Dedifferentiated amniotic fluid mesenchymal stem cell (primary cell): ENCODE data around the gene FBXL7.

ENCODE experiments used
- DNase-seq: peaks from one replicate; pipeline ENCODE4 v3.0.0-alpha.2; 2016; ENCODE audit errors: extremely low spot score

The FBXL7 gene

GRCh38 chr5:15768936-15769335, 269.0 kb downstream of the FBXL7 start:
- no peak for DNase-seq

GRCh38 chr5:15772131-15772530, 272.2 kb downstream of the FBXL7 start:
- DNase-seq, result no peak

- no peak for DNase-seq
Observed at GRCh38 chr5:15774632-15775031, 274.7 kb downstream of the FBXL7 start.

GRCh38 chr5:15776346-15776745, 276.4 kb downstream of the FBXL7 start:
- DNase-seq, result no peak

- DNase-seq, result no peak
Observed at GRCh38 chr5:15783734-15784133, 283.8 kb downstream of the FBXL7 start.

- DNase-seq, result no peak
Observed at GRCh38 chr5:15785531-15785981, 285.6 kb downstream of the FBXL7 start.

- DNase-seq, result no peak
Observed at GRCh38 chr5:15786326-15786725, 286.3 kb downstream of the FBXL7 start.

- no peak for DNase-seq
Observed at GRCh38 chr5:15786884-15787283, 286.9 kb downstream of the FBXL7 start.

GRCh38 chr5:15787681-15788080, 287.7 kb downstream of the FBXL7 start:
- no peak for DNase-seq

GRCh38 chr5:15789642-15790041, 289.7 kb downstream of the FBXL7 start:
- no peak for DNase-seq

- no peak for DNase-seq
Observed at GRCh38 chr5:15790446-15791018, 290.6 kb downstream of the FBXL7 start.

GRCh38 chr5:15791274-15791673, 291.3 kb downstream of the FBXL7 start:
- no peak for DNase-seq

- no peak for DNase-seq
Observed at GRCh38 chr5:15791859-15792258, 291.9 kb downstream of the FBXL7 start.

GRCh38 chr5:15794052-15794985, 294.3 kb downstream of the FBXL7 start:
- DNase-seq, result no peak

GRCh38 chr5:15796096-15796495, 296.1 kb downstream of the FBXL7 start:
- DNase-seq, result no peak

GRCh38 chr5:15796557-15796956, 296.6 kb downstream of the FBXL7 start:
- DNase-seq, result no peak

- DNase-seq, result no peak
Observed at GRCh38 chr5:15797116-15797515, 297.1 kb downstream of the FBXL7 start.

GRCh38 chr5:15798006-15798405, 298.0 kb downstream of the FBXL7 start:
- no peak for DNase-seq

- DNase-seq, result no peak
Observed at GRCh38 chr5:15799014-15799413, 299.0 kb downstream of the FBXL7 start.

GRCh38 chr5:15799612-15800011, 299.6 kb downstream of the FBXL7 start:
- DNase-seq, result no peak

- no peak for DNase-seq
Observed at GRCh38 chr5:15803280-15803679, 303.3 kb downstream of the FBXL7 start.

- DNase-seq, result no peak
Observed at GRCh38 chr5:15806613-15807012, 306.6 kb downstream of the FBXL7 start.

- no peak for DNase-seq
Observed at GRCh38 chr5:15807248-15807647, 307.3 kb downstream of the FBXL7 start.
